ENCODE measurements around the gene MAP2K6. TPM values are rescaled to one million over a fixed set of nuclear protein-coding genes. Genes with fewer than 3 reads are reported as not detected.

MAP2K6 gene
- polyA plus RNA-seq, 1 of the 3 experiments (the other 2 are of a cell fraction) = 6.7 TPM

GRCh38 chr17:69466905-69467667 is 52.6 kb downstream of the MAP2K6 start:
- Histone ChIP-seq H3K4me1 (ENCODE audit: control insufficient read depth in 1 of 2, insufficient read depth in 2 of 2, low read depth in 1 of 2, low read length in 1 of 2) (peaks cover 2 to 10% of the 10 kb centered on the region in 2 experiments; a peak in 2 of 4 replicates), H3K4me2 (no peak overlapping the region), H3K27me3 (ENCODE audit: insufficient read depth) (no peaks in the 10 kb centered on the region), H3K9ac (no peak overlapping the region), H3K27ac (ENCODE audit: low read depth in 2 of 2, low read length in 1 of 2) (no peak overlapping the region), H3K9me2 (no peaks in the 10 kb centered on the region), H3K9me3 (no peaks in the 10 kb centered on the region), H3K4me3 (ENCODE audit: low read depth in 2 of 2, low read length in 1 of 2) (no peak overlapping the region), H4K20me1 (ENCODE audit: insufficient read depth) (no peaks in the 10 kb centered on the region), H3K79me2 (ENCODE audit: insufficient read depth) (no peaks in the 10 kb centered on the region), H3F3A (replicated peaks; ENCODE audit: insufficient read depth) (no peaks in the 10 kb centered on the region), H3K36me3 (replicated peaks in 1 of 2; ENCODE audit: control insufficient read depth in 1 of 2, insufficient read depth in 2 of 2, low read length in 1 of 2) (no peaks in the 10 kb centered on the region), H2AFZ (ENCODE audit: low read depth) (no peak overlapping the region)
- ChIA-PET CTCF (interaction anchor here (1.1 to 1.3 kb wide), 2 partner anchors 59 to 140 kb away, joined by 3 read pairs; no protein-coding TSS in a partner anchor), POLR2A (no interaction called here)
- 77% methylated on average over 3 of the region's 3 CpGs for WGBS (ENCODE audit: low lambda C conversion rate)
- peak; percentile 50 for DNase-seq
- no peak for TF ChIP-seq REST (IDR thresholded peaks at IDR 0.05; ENCODE audit: low read depth, low read length)
- 0 out of 2 replicates have a peak, but pooled peaks have one; percentile 3 for TF ChIP-seq RAD21 (IDR thresholded peaks at IDR 0.05; ENCODE audit: low read length)
- TF ChIP-seq JUND (IDR thresholded peaks at IDR 0.05) = no peak; the same call in 1 of the 2 replicates
- TF ChIP-seq SIN3A (IDR thresholded peaks at IDR 0.05; ENCODE audit: borderline replicate concordance, low read depth, low read length) = no peak
- no peak for TF ChIP-seq MEF2A (IDR thresholded peaks at IDR 0.05; ENCODE audit: borderline replicate concordance, low read depth)
- TF ChIP-seq RFX5 (IDR thresholded peaks at IDR 0.05; ENCODE audit: low read length) = peak; percentile 94
- no peak for TF ChIP-seq NRF1 (IDR thresholded peaks at IDR 0.05; ENCODE audit: low read depth, low read length)
- TF ChIP-seq TAF1 (IDR thresholded peaks at IDR 0.05; ENCODE audit: borderline replicate concordance, low read depth, low read length) = no peak
- no peak for TF ChIP-seq CHD2 (IDR thresholded peaks at IDR 0.05; ENCODE audit: low read length, partially characterized antibody)
- TF ChIP-seq RXRA (IDR thresholded peaks at IDR 0.05; ENCODE audit: borderline replicate concordance, low read depth) = no peak
- TF ChIP-seq EZH2phosphoT487 (IDR thresholded peaks at IDR 0.05; ENCODE audit: borderline replicate concordance, low read depth) = no peak
- TF ChIP-seq RCOR1 (IDR thresholded peaks at IDR 0.05; ENCODE audit: low read length) = peak; percentile 32; the same call in 1 of the 2 replicates
- no peak for TF ChIP-seq POLR2AphosphoS5 (IDR thresholded peaks at IDR 0.05; ENCODE audit: low read depth, low read length)
- no peak for TF ChIP-seq TEAD4 (IDR thresholded peaks at IDR 0.05; ENCODE audit: borderline replicate concordance, insufficient read depth)
- no peak for TF ChIP-seq MAX (IDR thresholded peaks at IDR 0.05; ENCODE audit: low read depth)
- peak; percentile 40; the same call in 1 of the 2 replicates for TF ChIP-seq MXI1 (IDR thresholded peaks at IDR 0.05; ENCODE audit: low read depth, low read length)
- TF ChIP-seq TCF12 (IDR thresholded peaks at IDR 0.05) = peak; percentile 49; the same call in 1 of the 2 replicates
- no peak for TF ChIP-seq ZBTB33 (IDR thresholded peaks at IDR 0.05; ENCODE audit: borderline replicate concordance, low read depth)
- no peak for TF ChIP-seq GATA2 (CRISPR knock-in tag; IDR thresholded peaks at IDR 0.05)
- TF ChIP-seq, protein P1, sequence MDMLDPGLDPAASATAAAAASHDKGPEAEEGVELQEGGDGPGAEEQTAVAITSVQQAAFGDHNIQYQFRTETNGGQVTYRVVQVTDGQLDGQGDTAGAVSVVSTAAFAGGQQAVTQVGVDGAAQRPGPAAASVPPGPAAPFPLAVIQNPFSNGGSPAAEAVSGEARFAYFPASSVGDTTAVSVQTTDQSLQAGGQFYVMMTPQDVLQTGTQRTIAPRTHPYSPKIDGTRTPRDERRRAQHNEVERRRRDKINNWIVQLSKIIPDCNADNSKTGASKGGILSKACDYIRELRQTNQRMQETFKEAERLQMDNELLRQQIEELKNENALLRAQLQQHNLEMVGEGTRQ (IDR thresholded peaks at IDR 0.05; ENCODE audit: borderline replicate concordance, low read depth, low read length) = no peak
- TF ChIP-seq SMC3 (IDR thresholded peaks at IDR 0.05; ENCODE audit: low read depth, low read length) = no peak
- TF ChIP-seq ELF1 (IDR thresholded peaks at IDR 0.05) = no peak
- TF ChIP-seq FOSL2 (IDR thresholded peaks at IDR 0.05; ENCODE audit: borderline replicate concordance, low read depth) = peak; percentile 12; the same call in 1 of the 2 replicates
- peak in 1 of 2 experiments; percentile 56; a peak in 1 of 4 replicates for TF ChIP-seq EP300 (IDR thresholded peaks at IDR 0.05; ENCODE audit: borderline replicate concordance in 1 of 2, low read depth in 1 of 2, low read length in 1 of 2)
- TF ChIP-seq FOXJ3 (CRISPR knock-in tag; IDR thresholded peaks at IDR 0.05) = no peak
- TF ChIP-seq, protein P2, sequence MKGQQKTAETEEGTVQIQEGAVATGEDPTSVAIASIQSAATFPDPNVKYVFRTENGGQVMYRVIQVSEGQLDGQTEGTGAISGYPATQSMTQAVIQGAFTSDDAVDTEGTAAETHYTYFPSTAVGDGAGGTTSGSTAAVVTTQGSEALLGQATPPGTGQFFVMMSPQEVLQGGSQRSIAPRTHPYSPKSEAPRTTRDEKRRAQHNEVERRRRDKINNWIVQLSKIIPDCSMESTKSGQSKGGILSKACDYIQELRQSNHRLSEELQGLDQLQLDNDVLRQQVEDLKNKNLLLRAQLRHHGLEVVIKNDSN (IDR thresholded peaks at IDR 0.05; ENCODE audit: borderline replicate concordance, low read depth) = no peak
- TF ChIP-seq YY1 (IDR thresholded peaks at IDR 0.05; ENCODE audit: low read depth) = no peak
